ENCODE measurements around the gene CHCHD6. TPM values are rescaled to one million over a fixed set of nuclear protein-coding genes. Genes with fewer than 3 reads are reported as not detected.

CHCHD6 gene
- total RNA-seq, 1 donor from 2014 or later = 17.2 TPM

GRCh38 chr3:126834596-126835471 lies 130.8 kb downstream of the CHCHD6 start:
- DNase-seq = no peak
- H3K27ac Mint-ChIP-seq (ENCODE audit: unreplicated experiment) = no peak overlapping the region

GRCh38 chr3:126835472-126836219 lies 131.6 kb downstream of the CHCHD6 start:
- Mint-ChIP-seq H3K4me3 (ENCODE audit: unreplicated experiment) (no peak overlapping the region), H3K27me3 (ENCODE audit: unreplicated experiment) (peaks cover 2% of the 10 kb centered on the region), H3K9me3 (ENCODE audit: unreplicated experiment) (peaks cover 4% of the 10 kb centered on the region), H3K27ac (ENCODE audit: unreplicated experiment) (no peak overlapping the region), H3K36me3 (ENCODE audit: unreplicated experiment) (no peaks in the 10 kb centered on the region), H3K4me1 (ENCODE audit: low read depth, unreplicated experiment) (peaks cover 5% of the 10 kb centered on the region)
- no peak for TF ChIP-seq CTCF (IDR thresholded peaks at IDR 0.05; ENCODE audit: partially characterized antibody, unreplicated experiment)
- no peak for DNase-seq

More at GRCh38 chr3:126834596-126835471, 130.8 kb downstream of the CHCHD6 start:
- TF ChIP-seq CTCF (IDR thresholded peaks at IDR 0.05; ENCODE audit: partially characterized antibody, unreplicated experiment) = no peak
- peaks cover 2% of the 10 kb centered on the region for H3K27me3 Mint-ChIP-seq (ENCODE audit: unreplicated experiment)
- H3K9me3 Mint-ChIP-seq (ENCODE audit: unreplicated experiment) = peaks cover 4% of the 10 kb centered on the region
- no peaks in the 10 kb centered on the region for H3K36me3 Mint-ChIP-seq (ENCODE audit: unreplicated experiment)
- peaks cover 5% of the 10 kb centered on the region for H3K4me1 Mint-ChIP-seq (ENCODE audit: low read depth, unreplicated experiment)
- H3K4me3 Mint-ChIP-seq (ENCODE audit: unreplicated experiment) = no peak overlapping the region

- Mint-ChIP-seq H3K4me3 (ENCODE audit: unreplicated experiment) (no peak overlapping the region), H3K27me3 (ENCODE audit: unreplicated experiment) (peaks cover 2% of the 10 kb centered on the region), H3K9me3 (ENCODE audit: unreplicated experiment) (peaks cover 4% of the 10 kb centered on the region), H3K4me1 (ENCODE audit: low read depth, unreplicated experiment) (peaks cover 5% of the 10 kb centered on the region), H3K36me3 (ENCODE audit: unreplicated experiment) (no peaks in the 10 kb centered on the region), H3K27ac (ENCODE audit: unreplicated experiment) (no peak overlapping the region)
- TF ChIP-seq CTCF (IDR thresholded peaks at IDR 0.05; ENCODE audit: partially characterized antibody, unreplicated experiment) = no peak
- no peak for DNase-seq
Measured at GRCh38 chr3:126836220-126836860, 132.3 kb downstream of the CHCHD6 start.

- no peak for TF ChIP-seq CTCF (IDR thresholded peaks at IDR 0.05; ENCODE audit: partially characterized antibody, unreplicated experiment)
- no peak overlapping the region for H3K4me3 Mint-ChIP-seq (ENCODE audit: unreplicated experiment)
- H3K9me3 Mint-ChIP-seq (ENCODE audit: unreplicated experiment) = peaks cover 4% of the 10 kb centered on the region
- no peak overlapping the region for H3K27ac Mint-ChIP-seq (ENCODE audit: unreplicated experiment)
- peaks cover 2% of the 10 kb centered on the region for H3K27me3 Mint-ChIP-seq (ENCODE audit: unreplicated experiment)
- DNase-seq = no peak
- no peaks in the 10 kb centered on the region for H3K36me3 Mint-ChIP-seq (ENCODE audit: unreplicated experiment)
- H3K4me1 Mint-ChIP-seq (ENCODE audit: low read depth, unreplicated experiment) = peaks cover 5% of the 10 kb centered on the region
Measured at GRCh38 chr3:126837773-126838172, 133.7 kb downstream of the CHCHD6 start.
